ENCODE results near the gene IL26. TPM values are rescaled to one million over a fixed set of nuclear protein-coding genes. Genes with fewer than 3 reads are reported as not detected.
"Not testable (repeated sequence)": the region's sequence is repeated elsewhere in the genome, so short reads cannot be mapped to it uniquely, and the experiment has no call there.

Gene IL26
- polyA plus RNA-seq, 1 donor from 2014 or later, result not detected

GRCh38 chr12:68176257-68176656 lies 49.4 kb downstream of the IL26 start:
- H3K9ac ChIP-seq (ENCODE audit: low read length), result no peak overlapping the region
- no peak overlapping the region for H2AFZ ChIP-seq (ENCODE audit: low read depth, low read length)
- H3K9me2 ChIP-seq (ENCODE audit: insufficient read depth, low read length), result no peaks in the 10 kb centered on the region
- no peaks in the 10 kb centered on the region for H3K27me3 ChIP-seq (ENCODE audit: insufficient read depth, low read depth, low read length)
- no peaks in the 10 kb centered on the region for H3K79me2 ChIP-seq (replicated peaks; ENCODE audit: insufficient read depth, low read length)
- H3K27ac ChIP-seq (ENCODE audit: low read length), result no peak overlapping the region
- TF ChIP-seq, protein P1, sequence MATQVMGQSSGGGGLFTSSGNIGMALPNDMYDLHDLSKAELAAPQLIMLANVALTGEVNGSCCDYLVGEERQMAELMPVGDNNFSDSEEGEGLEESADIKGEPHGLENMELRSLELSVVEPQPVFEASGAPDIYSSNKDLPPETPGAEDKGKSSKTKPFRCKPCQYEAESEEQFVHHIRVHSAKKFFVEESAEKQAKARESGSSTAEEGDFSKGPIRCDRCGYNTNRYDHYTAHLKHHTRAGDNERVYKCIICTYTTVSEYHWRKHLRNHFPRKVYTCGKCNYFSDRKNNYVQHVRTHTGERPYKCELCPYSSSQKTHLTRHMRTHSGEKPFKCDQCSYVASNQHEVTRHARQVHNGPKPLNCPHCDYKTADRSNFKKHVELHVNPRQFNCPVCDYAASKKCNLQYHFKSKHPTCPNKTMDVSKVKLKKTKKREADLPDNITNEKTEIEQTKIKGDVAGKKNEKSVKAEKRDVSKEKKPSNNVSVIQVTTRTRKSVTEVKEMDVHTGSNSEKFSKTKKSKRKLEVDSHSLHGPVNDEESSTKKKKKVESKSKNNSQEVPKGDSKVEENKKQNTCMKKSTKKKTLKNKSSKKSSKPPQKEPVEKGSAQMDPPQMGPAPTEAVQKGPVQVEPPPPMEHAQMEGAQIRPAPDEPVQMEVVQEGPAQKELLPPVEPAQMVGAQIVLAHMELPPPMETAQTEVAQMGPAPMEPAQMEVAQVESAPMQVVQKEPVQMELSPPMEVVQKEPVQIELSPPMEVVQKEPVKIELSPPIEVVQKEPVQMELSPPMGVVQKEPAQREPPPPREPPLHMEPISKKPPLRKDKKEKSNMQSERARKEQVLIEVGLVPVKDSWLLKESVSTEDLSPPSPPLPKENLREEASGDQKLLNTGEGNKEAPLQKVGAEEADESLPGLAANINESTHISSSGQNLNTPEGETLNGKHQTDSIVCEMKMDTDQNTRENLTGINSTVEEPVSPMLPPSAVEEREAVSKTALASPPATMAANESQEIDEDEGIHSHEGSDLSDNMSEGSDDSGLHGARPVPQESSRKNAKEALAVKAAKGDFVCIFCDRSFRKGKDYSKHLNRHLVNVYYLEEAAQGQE (IDR thresholded peaks at IDR 0.05; ENCODE audit: borderline replicate concordance), result no peak
- TF ChIP-seq POLR2AphosphoS5 (IDR thresholded peaks at IDR 0.05) (no peak), RAD21 (conservative IDR thresholded peaks at IDR 0.05) (no peak), EP300 (conservative IDR thresholded peaks at IDR 0.05; ENCODE audit: poor library complexity, severe bottlenecking) (no peak), TAF1 (IDR thresholded peaks at IDR 0.05; ENCODE audit: low read depth) (no peak), SMC3 (conservative IDR thresholded peaks at IDR 0.05; ENCODE audit: poor library complexity) (no peak), EZH2 (IDR thresholded peaks at IDR 0.05; ENCODE audit: borderline replicate concordance, insufficient read depth, low read length, poor library complexity, severe bottlenecking) (no peak), MXI1 (conservative IDR thresholded peaks at IDR 0.05; ENCODE audit: poor library complexity, severe bottlenecking) (no peak), CTCF (IDR thresholded peaks at IDR 0.05; ENCODE audit: poor library complexity, severe bottlenecking) (no peak)
- H3K9me3 ChIP-seq (ENCODE audit: low read length), result no peaks in the 10 kb centered on the region
- no peaks in the 10 kb centered on the region for H4K20me1 ChIP-seq (ENCODE audit: insufficient read depth)
- no peak overlapping the region for H3K4me3 ChIP-seq (ENCODE audit: low read length)
- no peaks in the 10 kb centered on the region for H3F3A ChIP-seq (ENCODE audit: insufficient read depth, low read length, poor library complexity, severe bottlenecking)
- no peaks in the 10 kb centered on the region for H3K36me3 ChIP-seq (ENCODE audit: insufficient read depth, low read length)
- no peak overlapping the region for H3K4me2 ChIP-seq (ENCODE audit: low read length)

GRCh38 chr12:68175557-68176061 lies 50.0 kb downstream of the IL26 start:
- TF ChIP-seq MXI1 (conservative IDR thresholded peaks at IDR 0.05; ENCODE audit: poor library complexity, severe bottlenecking) (no peak), RAD21 (conservative IDR thresholded peaks at IDR 0.05) (no peak), EP300 (conservative IDR thresholded peaks at IDR 0.05; ENCODE audit: poor library complexity, severe bottlenecking) (no peak), TAF1 (IDR thresholded peaks at IDR 0.05; ENCODE audit: low read depth) (no peak), POLR2AphosphoS5 (IDR thresholded peaks at IDR 0.05) (no peak), EZH2 (IDR thresholded peaks at IDR 0.05; ENCODE audit: borderline replicate concordance, insufficient read depth, low read length, poor library complexity, severe bottlenecking) (no peak), SMC3 (conservative IDR thresholded peaks at IDR 0.05; ENCODE audit: poor library complexity) (no peak), CTCF (IDR thresholded peaks at IDR 0.05; ENCODE audit: poor library complexity, severe bottlenecking) (no peak)
- TF ChIP-seq, protein P1 (IDR thresholded peaks at IDR 0.05; ENCODE audit: borderline replicate concordance), result no peak
- Histone ChIP-seq H4K20me1 (ENCODE audit: insufficient read depth) (no peaks in the 10 kb centered on the region), H3K9me3 (ENCODE audit: low read length) (no peaks in the 10 kb centered on the region), H3K79me2 (replicated peaks; ENCODE audit: insufficient read depth, low read length) (no peaks in the 10 kb centered on the region), H3K4me2 (ENCODE audit: low read length) (no peak overlapping the region), H3K9ac (ENCODE audit: low read length) (no peak overlapping the region), H3K27ac (ENCODE audit: low read length) (no peak overlapping the region), H3K9me2 (ENCODE audit: insufficient read depth, low read length) (no peaks in the 10 kb centered on the region), H2AFZ (ENCODE audit: low read depth, low read length) (no peak overlapping the region), H3K4me3 (ENCODE audit: low read length) (no peak overlapping the region), H3K27me3 (ENCODE audit: insufficient read depth, low read depth, low read length) (no peaks in the 10 kb centered on the region), H3F3A (ENCODE audit: insufficient read depth, low read length, poor library complexity, severe bottlenecking) (no peaks in the 10 kb centered on the region), H3K36me3 (ENCODE audit: insufficient read depth, low read length) (no peaks in the 10 kb centered on the region)

GRCh38 chr12:68174761-68175160 lies 50.8 kb downstream of the IL26 start:
- not testable (repeated sequence) for H3K36me3 ChIP-seq (ENCODE audit: insufficient read depth, low read length); H3K4me2 ChIP-seq (ENCODE audit: low read length); H3K27ac ChIP-seq (ENCODE audit: low read length); H3K4me3 ChIP-seq (ENCODE audit: low read length); H3K9ac ChIP-seq (ENCODE audit: low read length); H2AFZ ChIP-seq (ENCODE audit: low read depth, low read length); H4K20me1 ChIP-seq (ENCODE audit: insufficient read depth); H3K9me3 ChIP-seq (ENCODE audit: low read length); H3K27me3 ChIP-seq (ENCODE audit: insufficient read depth, low read depth, low read length); H3F3A ChIP-seq (ENCODE audit: insufficient read depth, low read length, poor library complexity, severe bottlenecking); H3K9me2 ChIP-seq (ENCODE audit: insufficient read depth, low read length); H3K79me2 ChIP-seq (replicated peaks; ENCODE audit: insufficient read depth, low read length)

Data from neural cell (in vitro differentiated cells).